Upper lobe of left lung (tissue), 6 donors: ENCODE measurements around the gene PDGFC. TPM values are rescaled to one million over a fixed set of nuclear protein-coding genes. Genes with fewer than 3 reads are reported as not detected.

Source experiments
- ATAC-seq, 2 donors: fragments of 200-7000 bp; cut with Tn5 transposase; one replicate each; pipeline ENCODE4 v1.9.1; 2022; ENCODE audit warnings: mild to moderate bottlenecking in 2 of 2, moderate library complexity in 2 of 2; ENCODE audit not compliant: low FRiP score in 2 of 2
- DNase-seq, 2 donors: peaks; one replicate each; pipeline ENCODE4 v3.0.0-alpha.2; 2019 to 2020
- H3K27ac ChIP-seq, 4 donors: fragments of 200-600 bp; sonication (generic); one replicate each; pipeline ENCODE4 v1.5.1; 2016 to 2019
- H3K27me3 ChIP-seq, 4 donors: fragments of 200-600 bp; sonication (generic); one replicate each; pipeline ENCODE4 v1.5.1; 2017 to 2019
- H3K36me3 ChIP-seq, 4 donors: fragments of 200-600 bp; sonication (generic); one replicate each; pipeline ENCODE4 v1.5.1; 2016 to 2019
- H3K4me1 ChIP-seq, 4 donors: fragments of 200-600 bp; sonication (generic); one replicate each; pipeline ENCODE4 v1.5.1; 2018 to 2019
- H3K4me3 ChIP-seq, 4 donors: fragments of 200-600 bp; sonication (generic); one replicate each; pipeline ENCODE4 v1.5.1; 2017 to 2019; ENCODE audit warnings: mild to moderate bottlenecking in 2 of 4, moderate library complexity in 1 of 4
- H3K9me3 ChIP-seq, 4 donors: fragments of 200-600 bp; sonication (generic); one replicate each; pipeline ENCODE4 v1.5.1; 2018 to 2019
- EP300 ChIP-seq, 4 donors: sonication (generic); formaldehyde crosslinking; IDR thresholded peaks; one replicate each; pipeline ENCODE4 v1.5.1; 2017; ENCODE audit warnings: antibody characterized with exemption in 4 of 4, control low read depth in 2 of 4
- POLR2A ChIP-seq, 4 donors: fragments of 450-650 bp; IDR thresholded peaks; one replicate each; pipeline ENCODE4 v1.5.1; 2016 to 2017; ENCODE audit warnings: antibody characterized with exemption in 4 of 4, mild to moderate bottlenecking in 2 of 4
- POLR2AphosphoS5 ChIP-seq, 2 donors: sonication (generic); formaldehyde crosslinking; IDR thresholded peaks; one replicate each; pipeline ENCODE4 v1.5.1; 2017; ENCODE audit warnings: antibody characterized with exemption in 2 of 2
- WGBS, 2 donors: methylation state at CpG; one replicate each; pipeline ENCODE4 v1.1.5; 2017 to 2018; 5-methylcytosine and 5-hydroxymethylcytosine counted together
- total RNA-seq, 6 donors: library from RNA; depleted of rRNA in 4 of 6; stranded (reverse); fragments of >200 nt in 4 of 6; gene quantifications; one replicate each; pipeline versions ENCODE4 v1.1.0 to v1.2.1, GENCODE V29; 2016 to 2021
- TF ChIP-seq, protein P1 (sequence below), 6 experiments: fragments of 450-650 bp in 4 of 6; fragments of 200-600 bp in 2 of 6; sonication (generic) in 2 of 6; IDR thresholded peaks; one replicate each; pipeline ENCODE4 v1.5.1; 2016 to 2019; ENCODE audit warnings: antibody characterized with exemption in 6 of 6
- donor health status: DM: no; HTN: no; CAD: no; lungs with moderate emphysema.
- donor health status: DM: no; HTN: yes; CAD: no; lungs with severe emphysema.

The PDGFC gene
- total RNA-seq, 6 donors from 2014 or later = 14.4 to 39.9 (median 28.5) TPM

- Histone ChIP-seq H3K9me3 (peaks cover 0 to 30% (median 13%) of the 10 kb centered on the region in 4 donors), H3K4me1 (no peaks in the 10 kb centered on the region), H3K27me3 (no peaks in the 10 kb centered on the region), H3K27ac (no peak overlapping the region), H3K36me3 (no peaks in the 10 kb centered on the region), H3K4me3 (no peak overlapping the region)
- no peak for TF ChIP-seq POLR2AphosphoS5 (IDR thresholded peaks at IDR 0.05)
- TF ChIP-seq, protein P1, sequence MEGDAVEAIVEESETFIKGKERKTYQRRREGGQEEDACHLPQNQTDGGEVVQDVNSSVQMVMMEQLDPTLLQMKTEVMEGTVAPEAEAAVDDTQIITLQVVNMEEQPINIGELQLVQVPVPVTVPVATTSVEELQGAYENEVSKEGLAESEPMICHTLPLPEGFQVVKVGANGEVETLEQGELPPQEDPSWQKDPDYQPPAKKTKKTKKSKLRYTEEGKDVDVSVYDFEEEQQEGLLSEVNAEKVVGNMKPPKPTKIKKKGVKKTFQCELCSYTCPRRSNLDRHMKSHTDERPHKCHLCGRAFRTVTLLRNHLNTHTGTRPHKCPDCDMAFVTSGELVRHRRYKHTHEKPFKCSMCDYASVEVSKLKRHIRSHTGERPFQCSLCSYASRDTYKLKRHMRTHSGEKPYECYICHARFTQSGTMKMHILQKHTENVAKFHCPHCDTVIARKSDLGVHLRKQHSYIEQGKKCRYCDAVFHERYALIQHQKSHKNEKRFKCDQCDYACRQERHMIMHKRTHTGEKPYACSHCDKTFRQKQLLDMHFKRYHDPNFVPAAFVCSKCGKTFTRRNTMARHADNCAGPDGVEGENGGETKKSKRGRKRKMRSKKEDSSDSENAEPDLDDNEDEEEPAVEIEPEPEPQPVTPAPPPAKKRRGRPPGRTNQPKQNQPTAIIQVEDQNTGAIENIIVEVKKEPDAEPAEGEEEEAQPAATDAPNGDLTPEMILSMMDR (IDR thresholded peaks at IDR 0.05) = no peak
- TF ChIP-seq EP300 (IDR thresholded peaks at IDR 0.05) = no peak
- TF ChIP-seq POLR2A (IDR thresholded peaks at IDR 0.05) = no peak
- no peak for DNase-seq
- 94 to 96% methylated on average over 2 of the region's 2 CpGs for WGBS, 2 donors
- no peak for ATAC-seq
Measured at GRCh38 chr4:156837625-156838345, 133.8 kb downstream of the PDGFC start.

GRCh38 chr4:156832886-156833285, 138.7 kb downstream of the PDGFC start:
- Histone ChIP-seq H3K4me3 (no peak overlapping the region), H3K36me3 (no peaks in the 10 kb centered on the region), H3K27me3 (no peaks in the 10 kb centered on the region), H3K4me1 (peaks cover 0 to 10% (median 0%) of the 10 kb centered on the region in 4 donors), H3K9me3 (peaks cover 0 to 3% (median 0%) of the 10 kb centered on the region in 4 donors), H3K27ac (no peak overlapping the region)
- 91 to 93% methylated on average over 3 of the region's 3 CpGs for WGBS, 2 donors
- TF ChIP-seq, protein P1 (IDR thresholded peaks at IDR 0.05) = no peak
- no peak for TF ChIP-seq POLR2AphosphoS5 (IDR thresholded peaks at IDR 0.05)
- TF ChIP-seq POLR2A (IDR thresholded peaks at IDR 0.05) = no peak
- no peak for DNase-seq
- no peak for ATAC-seq

GRCh38 chr4:156830351-156830750, 141.2 kb downstream of the PDGFC start:
- Histone ChIP-seq H3K4me3 (no peak overlapping the region), H3K4me1 (peaks cover 0 to 10% (median 0%) of the 10 kb centered on the region in 4 donors), H3K9me3 (no peaks in the 10 kb centered on the region), H3K27me3 (no peaks in the 10 kb centered on the region), H3K27ac (no peak overlapping the region), H3K36me3 (no peaks in the 10 kb centered on the region)
- ATAC-seq = peak in 1 of 2 donors; percentile 24
- 88 to 94% methylated on average over 4 of the region's 4 CpGs for WGBS, 2 donors
- TF ChIP-seq, protein P1 (IDR thresholded peaks at IDR 0.05) = no peak
- no peak for TF ChIP-seq POLR2A (IDR thresholded peaks at IDR 0.05)
- no peak for TF ChIP-seq POLR2AphosphoS5 (IDR thresholded peaks at IDR 0.05)
- no peak for TF ChIP-seq EP300 (IDR thresholded peaks at IDR 0.05)
- DNase-seq = no peak

DNA sequence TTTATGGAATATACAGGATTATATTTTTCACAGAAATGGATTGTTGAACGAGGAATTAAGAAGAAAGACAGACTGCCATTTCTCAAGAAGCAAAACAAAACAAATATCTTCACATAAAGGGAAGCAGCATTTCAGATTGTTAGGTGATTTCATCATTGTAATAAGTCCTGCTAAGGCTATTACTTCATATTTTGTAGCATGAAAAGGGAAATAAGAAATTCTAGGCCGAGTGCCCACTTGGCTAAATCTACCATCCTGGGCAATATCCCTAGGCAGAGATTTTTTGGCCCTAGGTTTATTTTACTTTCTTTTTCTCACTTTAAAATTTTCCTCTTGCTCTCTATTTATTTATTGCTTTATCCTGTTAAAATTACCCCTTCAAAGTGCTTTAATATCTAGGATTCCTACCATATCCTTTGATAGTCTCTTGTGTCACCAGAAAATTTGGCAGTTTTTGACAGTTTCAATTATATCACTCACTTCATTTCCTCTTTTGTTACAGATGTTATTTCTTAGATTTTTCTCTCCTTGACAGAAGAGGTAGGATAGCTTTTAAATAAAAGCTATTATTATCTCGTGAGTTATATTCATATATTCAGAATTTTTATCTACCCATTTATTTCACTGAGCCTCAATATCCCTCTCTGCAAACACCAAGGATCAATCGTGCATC, 142.3 kb downstream of the PDGFC start:
- Histone ChIP-seq H3K27ac (peak overlapping the region in 2 of 4 donors; percentile 12 to 35), H3K9me3 (no peaks in the 10 kb centered on the region), H3K4me1 (peaks cover 0 to 10% (median 0%) of the 10 kb centered on the region in 4 donors), H3K4me3 (no peak overlapping the region), H3K27me3 (no peaks in the 10 kb centered on the region), H3K36me3 (no peaks in the 10 kb centered on the region)
- 43 to 51% methylated on average over 4 of the region's 4 CpGs for WGBS, 2 donors
- no peak for TF ChIP-seq POLR2AphosphoS5 (IDR thresholded peaks at IDR 0.05)
- no peak for TF ChIP-seq POLR2A (IDR thresholded peaks at IDR 0.05)
- TF ChIP-seq, protein P1 (IDR thresholded peaks at IDR 0.05) = no peak
- TF ChIP-seq EP300 (IDR thresholded peaks at IDR 0.05) = no peak
- DNase-seq (no peak), ATAC-seq (peak in 1 of 2 donors; percentile 87)
